Measurements from ENCODE around the gene EIF3M.

Gene EIF3M

DNA sequence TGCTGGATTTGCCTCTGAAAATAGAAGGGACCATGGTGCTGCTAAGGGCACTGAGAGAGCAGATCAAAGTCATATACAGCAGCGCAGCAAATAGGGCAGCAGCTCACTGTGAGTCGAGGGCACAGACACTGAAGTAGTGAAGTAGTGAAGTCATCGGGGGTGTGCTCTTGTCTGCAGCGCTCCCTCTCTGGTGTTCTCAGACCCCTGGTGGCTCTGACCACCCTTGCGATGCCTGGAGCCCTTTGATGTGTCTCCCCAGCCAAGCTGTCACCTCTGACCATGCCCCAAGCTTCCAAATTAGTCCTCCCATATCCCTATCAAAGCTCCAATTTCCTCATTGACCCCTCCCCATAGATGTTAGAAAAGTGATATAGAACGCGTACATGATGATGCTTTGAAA, 27.7 kb upstream of the EIF3M start:
- no peaks in the 10 kb centered on the region for H3K36me3 ChIP-seq (ENCODE audit: control insufficient read depth, insufficient read depth, low read length)
- no peaks in the 10 kb centered on the region; the same call in 1 of the 2 replicates for H3K27me3 ChIP-seq (replicated peaks; ENCODE audit: control insufficient read depth, insufficient read depth, low read length)
- TF ChIP-seq, protein P1, sequence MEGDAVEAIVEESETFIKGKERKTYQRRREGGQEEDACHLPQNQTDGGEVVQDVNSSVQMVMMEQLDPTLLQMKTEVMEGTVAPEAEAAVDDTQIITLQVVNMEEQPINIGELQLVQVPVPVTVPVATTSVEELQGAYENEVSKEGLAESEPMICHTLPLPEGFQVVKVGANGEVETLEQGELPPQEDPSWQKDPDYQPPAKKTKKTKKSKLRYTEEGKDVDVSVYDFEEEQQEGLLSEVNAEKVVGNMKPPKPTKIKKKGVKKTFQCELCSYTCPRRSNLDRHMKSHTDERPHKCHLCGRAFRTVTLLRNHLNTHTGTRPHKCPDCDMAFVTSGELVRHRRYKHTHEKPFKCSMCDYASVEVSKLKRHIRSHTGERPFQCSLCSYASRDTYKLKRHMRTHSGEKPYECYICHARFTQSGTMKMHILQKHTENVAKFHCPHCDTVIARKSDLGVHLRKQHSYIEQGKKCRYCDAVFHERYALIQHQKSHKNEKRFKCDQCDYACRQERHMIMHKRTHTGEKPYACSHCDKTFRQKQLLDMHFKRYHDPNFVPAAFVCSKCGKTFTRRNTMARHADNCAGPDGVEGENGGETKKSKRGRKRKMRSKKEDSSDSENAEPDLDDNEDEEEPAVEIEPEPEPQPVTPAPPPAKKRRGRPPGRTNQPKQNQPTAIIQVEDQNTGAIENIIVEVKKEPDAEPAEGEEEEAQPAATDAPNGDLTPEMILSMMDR (IDR thresholded peaks at IDR 0.05; ENCODE audit: insufficient read depth, low read length, poor library complexity, severe bottlenecking): no peak
- H3K4me3 ChIP-seq (replicated peaks; ENCODE audit: low read depth, low read length): no peak overlapping the region
- no peak for DNase-seq (ENCODE audit: extremely low read depth, insufficient read length)

DNA sequence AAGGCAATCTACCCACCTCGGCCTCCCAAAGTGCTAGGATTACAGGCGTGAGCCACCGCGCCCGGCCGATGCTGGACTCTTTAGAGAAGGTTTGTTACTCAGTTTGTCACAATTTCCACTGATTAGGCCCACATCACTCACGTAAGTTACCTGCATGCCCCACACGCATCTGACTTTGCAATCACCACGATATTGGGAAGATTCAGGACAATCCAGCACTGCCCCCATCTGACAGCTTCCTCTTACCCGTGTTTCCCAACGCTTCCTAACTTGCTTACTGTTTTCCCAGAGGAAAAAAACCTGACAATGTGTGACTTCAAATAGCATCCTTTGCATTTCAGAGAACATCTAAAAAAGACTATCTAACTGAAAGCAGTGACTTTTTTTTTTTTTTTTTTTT, 21.8 kb upstream of the EIF3M start:
- TF ChIP-seq, protein P1 (IDR thresholded peaks at IDR 0.05; ENCODE audit: insufficient read depth, low read length, poor library complexity, severe bottlenecking): no peak
- Histone ChIP-seq H3K27me3 (replicated peaks; ENCODE audit: control insufficient read depth, insufficient read depth, low read length) (no peaks in the 10 kb centered on the region), H3K4me3 (replicated peaks; ENCODE audit: low read depth, low read length) (no peak overlapping the region), H3K36me3 (ENCODE audit: control insufficient read depth, insufficient read depth, low read length) (no peaks in the 10 kb centered on the region)
- DNase-seq (ENCODE audit: extremely low read depth, insufficient read length): no peak

DNA sequence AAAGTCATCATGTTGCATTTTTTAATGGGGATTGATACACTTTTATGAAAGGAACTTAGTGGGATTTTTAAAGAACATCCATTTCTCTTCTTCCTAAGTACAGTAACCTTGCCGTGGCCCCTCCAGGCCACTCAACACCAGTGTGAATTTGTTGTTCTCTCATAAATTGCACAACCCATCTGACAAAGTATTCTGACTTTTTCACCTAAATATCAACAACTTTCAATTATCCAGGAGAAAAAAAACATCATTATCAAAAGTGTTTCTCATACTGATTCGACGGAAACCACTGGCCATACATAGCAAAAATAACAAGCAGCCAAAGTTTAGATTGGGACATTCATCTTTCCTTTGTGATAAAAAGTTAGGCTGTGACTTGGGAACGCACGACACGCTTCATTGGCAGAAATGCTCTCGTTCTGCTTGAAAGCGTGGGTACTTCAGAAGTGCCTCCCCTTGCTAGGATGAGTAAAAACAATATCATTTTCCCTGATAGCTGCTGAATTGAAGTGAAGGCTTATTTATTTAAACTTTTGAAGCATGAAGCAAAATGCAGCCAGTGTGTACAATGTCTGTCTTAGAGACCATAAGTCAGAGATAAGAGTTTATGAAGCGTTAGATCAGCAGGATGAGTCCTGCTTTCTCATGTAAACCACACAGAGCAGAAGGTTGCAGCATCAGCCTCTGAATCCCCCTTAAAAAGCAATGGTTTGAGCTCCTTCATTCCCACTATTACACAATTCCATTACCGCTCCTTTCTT, 20.6 kb upstream of the EIF3M start:
- DNase-seq (ENCODE audit: extremely low read depth, insufficient read length): no peak
- TF ChIP-seq, protein P1 (IDR thresholded peaks at IDR 0.05; ENCODE audit: insufficient read depth, low read length, poor library complexity, severe bottlenecking): no peak
- H3K36me3 ChIP-seq (ENCODE audit: control insufficient read depth, insufficient read depth, low read length): no peaks in the 10 kb centered on the region
- no peaks in the 10 kb centered on the region for H3K27me3 ChIP-seq (replicated peaks; ENCODE audit: control insufficient read depth, insufficient read depth, low read length)
- H3K4me3 ChIP-seq (replicated peaks; ENCODE audit: low read depth, low read length): no peak overlapping the region

DNA sequence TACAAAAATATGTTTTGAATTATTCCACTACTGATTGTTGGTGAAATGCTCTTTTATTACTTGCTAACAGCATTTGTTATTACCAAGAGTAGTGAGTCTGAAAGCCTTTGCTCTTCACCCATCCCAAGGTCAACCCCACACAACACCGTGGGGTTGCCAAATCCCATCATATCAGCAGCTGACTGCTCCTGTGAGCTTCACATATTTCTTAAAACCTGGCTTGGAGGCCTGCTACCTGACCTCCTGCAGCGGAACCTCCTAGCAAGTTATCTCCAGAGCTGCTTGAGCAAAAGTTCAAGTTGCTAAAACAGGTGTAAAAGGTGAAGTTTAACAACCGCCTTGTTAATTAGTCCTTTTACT, 20.1 kb upstream of the EIF3M start:
- DNase-seq (ENCODE audit: extremely low read depth, insufficient read length): no peak
- no peak overlapping the region for H3K4me3 ChIP-seq (replicated peaks; ENCODE audit: low read depth, low read length)
- H3K27me3 ChIP-seq (replicated peaks; ENCODE audit: control insufficient read depth, insufficient read depth, low read length): no peaks in the 10 kb centered on the region
- no peaks in the 10 kb centered on the region for H3K36me3 ChIP-seq (ENCODE audit: control insufficient read depth, insufficient read depth, low read length)
- TF ChIP-seq, protein P1 (IDR thresholded peaks at IDR 0.05; ENCODE audit: insufficient read depth, low read length, poor library complexity, severe bottlenecking): no peak

DNA sequence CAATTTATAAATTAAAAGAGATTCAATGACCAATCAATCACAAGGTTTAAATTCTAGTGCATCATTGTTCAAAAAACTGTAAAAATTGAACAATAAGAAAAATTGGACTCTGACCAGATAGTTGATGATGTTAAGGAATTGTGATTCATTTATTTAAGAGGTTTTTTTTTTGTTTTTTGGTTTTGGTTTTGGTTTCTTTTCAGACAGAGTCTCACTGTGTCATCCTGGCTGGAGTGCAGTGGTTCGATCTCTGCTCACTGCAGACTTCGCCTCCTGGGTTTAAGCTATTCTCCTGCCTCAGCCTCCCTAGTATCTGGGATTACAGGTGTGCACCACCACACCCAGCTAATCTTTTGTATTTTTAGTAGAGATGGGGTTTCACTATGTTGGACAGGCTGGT, 17.1 kb upstream of the EIF3M start:
- H3K36me3 ChIP-seq (ENCODE audit: control insufficient read depth, insufficient read depth, low read length): no peaks in the 10 kb centered on the region
- TF ChIP-seq, protein P1 (IDR thresholded peaks at IDR 0.05; ENCODE audit: insufficient read depth, low read length, poor library complexity, severe bottlenecking): no peak
- no peaks in the 10 kb centered on the region for H3K27me3 ChIP-seq (replicated peaks; ENCODE audit: control insufficient read depth, insufficient read depth, low read length)
- H3K4me3 ChIP-seq (replicated peaks; ENCODE audit: low read depth, low read length): no peak overlapping the region
- DNase-seq (ENCODE audit: extremely low read depth, insufficient read length): no peak

DNA sequence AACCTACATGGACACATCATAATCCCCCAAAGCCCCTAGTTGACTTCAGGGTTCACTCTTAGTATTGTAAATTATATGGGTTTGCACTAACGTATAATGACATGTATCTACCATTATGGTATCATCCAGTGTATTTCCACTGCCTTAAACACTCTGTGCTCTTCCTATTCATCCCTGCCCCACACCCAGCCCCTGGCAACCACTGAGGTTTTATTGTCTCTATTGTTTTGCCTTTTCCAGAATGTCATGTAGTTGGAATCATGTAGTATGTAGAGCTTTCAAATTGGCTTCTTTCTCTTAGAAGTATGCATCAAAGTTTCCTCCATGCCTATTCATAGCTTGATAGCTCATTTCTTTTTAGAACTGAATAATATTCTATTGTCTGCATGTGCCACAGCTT, 16.5 kb upstream of the EIF3M start:
- no peaks in the 10 kb centered on the region for H3K36me3 ChIP-seq (ENCODE audit: control insufficient read depth, insufficient read depth, low read length)
- H3K27me3 ChIP-seq (replicated peaks; ENCODE audit: control insufficient read depth, insufficient read depth, low read length): no peaks in the 10 kb centered on the region
- TF ChIP-seq, protein P1 (IDR thresholded peaks at IDR 0.05; ENCODE audit: insufficient read depth, low read length, poor library complexity, severe bottlenecking): no peak
- DNase-seq (ENCODE audit: extremely low read depth, insufficient read length): no peak
- no peak overlapping the region for H3K4me3 ChIP-seq (replicated peaks; ENCODE audit: low read depth, low read length)

Data from GM06990 (cell line).